ENCODE results near the gene CAPNS1. TPM values are rescaled to one million over a fixed set of nuclear protein-coding genes. Genes with fewer than 3 reads are reported as not detected.

CAPNS1 gene
- total RNA-seq, 2 experiments from 2014 or later, result 167 to 177 TPM

DNA sequence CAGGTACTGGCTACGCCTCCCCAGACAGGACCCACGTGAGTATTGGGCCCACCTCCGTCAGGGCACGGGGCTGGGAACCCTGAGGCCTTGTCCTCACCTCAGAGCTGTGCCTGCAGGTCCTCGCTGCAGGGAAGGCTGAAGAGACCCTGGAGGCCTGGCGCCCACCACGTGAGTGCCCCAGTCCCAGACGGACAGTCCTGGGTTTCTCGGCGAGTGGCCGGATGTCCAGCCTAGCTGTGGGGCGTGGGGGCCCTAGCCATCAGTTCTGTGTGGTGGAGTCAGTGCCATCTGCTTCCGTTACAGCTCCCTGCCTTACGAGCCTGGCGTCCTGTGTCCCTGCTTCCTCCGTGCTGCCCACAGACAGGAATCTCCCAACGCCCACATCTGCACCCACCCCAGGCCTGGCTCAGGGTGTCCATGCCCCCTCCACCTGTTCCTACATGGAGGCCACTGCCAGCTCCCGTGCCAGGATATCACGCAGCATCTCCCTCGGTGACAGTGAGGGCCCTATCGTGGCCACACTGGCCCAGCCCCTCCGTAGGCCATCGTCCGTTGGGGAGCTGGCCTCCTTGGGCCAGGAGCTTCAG is 36.7 kb upstream of the CAPNS1 start:
- Histone ChIP-seq H3K4me1 (ENCODE audit: insufficient read depth, low read length) (no peaks in the 10 kb centered on the region), H3K27ac (ENCODE audit: low read depth in 1 of 2, low read length in 2 of 2) (no peak overlapping the region), H3K27me3 (ENCODE audit: control insufficient read depth in 1 of 2, insufficient read depth in 2 of 2, low read length in 2 of 2) (no peaks in the 10 kb centered on the region), H3K36me3 (ENCODE audit: insufficient read depth, low read length) (peaks cover 3% of the 10 kb centered on the region), H3K4me3 (ENCODE audit: low read length) (no peak overlapping the region), H3K9me3 (ENCODE audit: control insufficient read depth in 1 of 2, insufficient read depth in 1 of 2, low read length in 2 of 2) (no peaks in the 10 kb centered on the region)
- no peak for DNase-seq
- POLR2A ChIA-PET, result interaction anchor here (0.9 kb wide), 1 partner anchor 12 kb away, joined by 3 read pairs; the partner anchor contains the start of gene POLR2I
- TF ChIP-seq CTCF (IDR thresholded peaks at IDR 0.05), result no peak
- Mint-ChIP-seq H3K4me1 (ENCODE audit: low read depth) (no peaks in the 10 kb centered on the region), H3K9me3 (no peaks in the 10 kb centered on the region), H3K27ac (no peak overlapping the region), H3K27me3 (no peaks in the 10 kb centered on the region), H3K36me3 (ENCODE audit: low read depth) (peaks cover 8% of the 10 kb centered on the region), H3K4me3 (no peak overlapping the region)
- ATAC-seq (ENCODE audit: poor library complexity), result no peak
- intact Hi-C loops (cut with DNase I, micrococcal nuclease), result no loop called here
- CTCF ChIA-PET, result no interaction called here

GRCh38 chr19:36103842-36104552 is 35.9 kb upstream of the CAPNS1 start:
- H3K4me3 Mint-ChIP-seq, result no peak overlapping the region
- no peaks in the 10 kb centered on the region for H3K4me1 ChIP-seq (ENCODE audit: insufficient read depth, low read length)
- H3K36me3 Mint-ChIP-seq (ENCODE audit: low read depth), result peaks cover 8% of the 10 kb centered on the region
- intact Hi-C loops (cut with DNase I, micrococcal nuclease), result no loop called here
- ChIA-PET CTCF (no interaction called here), POLR2A (interaction anchor here (0.9 kb wide), 1 partner anchor 11 kb away, joined by 3 read pairs; the partner anchor contains the start of gene POLR2I)
- no peak overlapping the region for H3K27ac Mint-ChIP-seq
- no peaks in the 10 kb centered on the region for H3K4me1 Mint-ChIP-seq (ENCODE audit: low read depth)
- no peak overlapping the region for H3K4me3 ChIP-seq (ENCODE audit: low read length)
- no peaks in the 10 kb centered on the region for H3K27me3 ChIP-seq (ENCODE audit: control insufficient read depth in 1 of 2, insufficient read depth in 2 of 2, low read length in 2 of 2)
- H3K9me3 ChIP-seq (ENCODE audit: control insufficient read depth in 1 of 2, insufficient read depth in 1 of 2, low read length in 2 of 2), result no peaks in the 10 kb centered on the region
- peaks cover 3% of the 10 kb centered on the region for H3K36me3 ChIP-seq (ENCODE audit: insufficient read depth, low read length)
- no peaks in the 10 kb centered on the region for H3K27me3 Mint-ChIP-seq
- no peak for ATAC-seq (ENCODE audit: poor library complexity)
- TF ChIP-seq CTCF (IDR thresholded peaks at IDR 0.05), result no peak
- DNase-seq, result no peak
- H3K27ac ChIP-seq (ENCODE audit: low read depth in 1 of 2, low read length in 2 of 2), result no peak overlapping the region
- no peaks in the 10 kb centered on the region for H3K9me3 Mint-ChIP-seq

DNA sequence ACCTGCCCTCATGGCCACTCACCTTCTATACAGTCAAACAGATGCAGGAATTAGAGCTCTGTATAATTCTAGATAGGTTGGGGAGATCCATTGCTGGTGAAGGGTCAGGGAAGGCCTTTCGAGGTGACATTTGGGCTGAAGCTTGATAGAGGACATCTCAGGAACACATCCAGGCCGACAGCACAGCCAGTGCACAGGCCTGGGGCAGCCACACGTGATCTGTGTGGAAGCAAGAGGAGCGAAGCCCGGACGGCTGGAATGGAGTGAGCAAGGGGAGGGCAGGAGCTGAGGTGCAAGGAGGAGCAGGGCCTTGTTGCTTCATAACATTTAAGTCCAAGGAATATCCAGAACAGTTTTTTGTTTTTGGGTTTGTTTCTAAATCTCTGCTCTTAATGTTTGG is 33.4 kb upstream of the CAPNS1 start:
- POLR2A ChIA-PET, result interaction anchor here (0.9 kb wide), 1 partner anchor 8 kb away, joined by 5 read pairs; the partner anchor contains the start of genes POLR2I and TBCB

More for the DNA sequence above, 33.4 kb upstream of the CAPNS1 start:
- H3K4me1 ChIP-seq (ENCODE audit: insufficient read depth, low read length), result no peaks in the 10 kb centered on the region
- H3K36me3 Mint-ChIP-seq (ENCODE audit: low read depth), result peaks cover 9% of the 10 kb centered on the region
- no peaks in the 10 kb centered on the region for H3K27me3 ChIP-seq (ENCODE audit: control insufficient read depth in 1 of 2, insufficient read depth in 2 of 2, low read length in 2 of 2)
- H3K36me3 ChIP-seq (ENCODE audit: insufficient read depth, low read length), result peaks cover 7% of the 10 kb centered on the region
- DNase-seq, result no peak
- intact Hi-C loops (cut with DNase I, micrococcal nuclease), result no loop called here
- no peak overlapping the region for H3K27ac ChIP-seq (ENCODE audit: low read depth in 1 of 2, low read length in 2 of 2)
- no peak for TF ChIP-seq CTCF (IDR thresholded peaks at IDR 0.05)
- H3K4me3 ChIP-seq (ENCODE audit: low read length), result no peak overlapping the region
- H3K4me3 Mint-ChIP-seq, result no peak overlapping the region
- CTCF ChIA-PET, result no interaction called here
- ATAC-seq (ENCODE audit: poor library complexity), result no peak
- no peaks in the 10 kb centered on the region for H3K4me1 Mint-ChIP-seq (ENCODE audit: low read depth)
- no peaks in the 10 kb centered on the region for H3K9me3 ChIP-seq (ENCODE audit: control insufficient read depth in 1 of 2, insufficient read depth in 1 of 2, low read length in 2 of 2)
- no peak overlapping the region for H3K27ac Mint-ChIP-seq
- no peaks in the 10 kb centered on the region for H3K27me3 Mint-ChIP-seq
- H3K9me3 Mint-ChIP-seq, result no peaks in the 10 kb centered on the region

Data from CD4-positive, alpha-beta T cell (primary cell).